Astrocyte of the cerebellum (primary cell): ENCODE results near the gene PRKCQ.

Experiments used
- DNase-seq: peaks from one replicate; pipeline ENCODE4 v3.0.0-alpha.2; 2011; ENCODE audit warnings: low read depth
- H3K4me3 ChIP-seq: 2 replicates; pipeline ENCODE4 v1.5.1; 2011; ENCODE audit warnings: mild to moderate bottlenecking, low read depth, low read length, moderate library complexity
- CTCF ChIP-seq: IDR thresholded peaks from 2 replicates; pipeline ENCODE4 v1.5.1; 2012; ENCODE audit warnings: low read length, low read depth, moderate library complexity, mild to moderate bottlenecking; ENCODE audit errors: missing control alignments
- in situ Hi-C: cut with HindIII; loops from 2 replicates; pipeline ENCODE4 v1.10.0; 2017; ENCODE audit warnings: low sequenced_read_pairs

PRKCQ gene

GRCh38 chr10:6406220-6407033 lies 173.6 kb downstream of the PRKCQ start:
- peak; percentile 19 for DNase-seq
- peak; percentile 49 for TF ChIP-seq CTCF
- no peak overlapping the region for H3K4me3 ChIP-seq
- in situ Hi-C loops, result no loop called here

GRCh38 chr10:6405713-6406112 lies 174.4 kb downstream of the PRKCQ start:
- no peak for TF ChIP-seq CTCF
- in situ Hi-C loops, result no loop called here
- no peak for DNase-seq
- no peak overlapping the region for H3K4me3 ChIP-seq

- TF ChIP-seq CTCF, result no peak
- DNase-seq, result no peak
Measured at GRCh38 chr10:6404127-6405072, 175.7 kb downstream of the PRKCQ start.

GRCh38 chr10:6402960-6403359 lies 177.1 kb downstream of the PRKCQ start:
- in situ Hi-C loops, result no loop called here
- no peak for DNase-seq
- no peak for TF ChIP-seq CTCF
- no peak overlapping the region for H3K4me3 ChIP-seq

More at GRCh38 chr10:6404127-6405072, 175.7 kb downstream of the PRKCQ start:
- in situ Hi-C loops, result no loop called here
- no peak overlapping the region for H3K4me3 ChIP-seq

GRCh38 chr10:6402349-6402709 lies 177.7 kb downstream of the PRKCQ start:
- in situ Hi-C loops, result no loop called here
- TF ChIP-seq CTCF, result no peak
- H3K4me3 ChIP-seq, result no peak overlapping the region
- no peak for DNase-seq

GRCh38 chr10:6401558-6402348 lies 178.3 kb downstream of the PRKCQ start:
- peak overlapping the region; percentile 14 for H3K4me3 ChIP-seq
- peak; percentile 86 for DNase-seq
- in situ Hi-C loops, result no loop called here
- TF ChIP-seq CTCF, result peak; percentile 74
